Measurements from ENCODE around the gene CCT7.
"Not testable (repeated sequence)": the region's sequence is repeated elsewhere in the genome, so short reads cannot be mapped to it uniquely, and the experiment has no call there.

Gene CCT7

GRCh38 chr2:73233932-73234832 lies at the start of gene CCT7:
CCT7 (plus strand) TSS chr2:73234308; CDS start chr2:73234379, 71 bp downstream.
- H3K9me3 ChIP-seq = no peaks in the 10 kb centered on the region
- peak within 1 kb of the TSS; percentile 96 to 100 for H3K4me3 ChIP-seq (ENCODE audit: low read depth in 1 of 2, low read length in 1 of 2)
- H3K27me3 ChIP-seq = no peaks in the 10 kb centered on the region
- H3K27ac ChIP-seq = peak within 1 kb of the TSS; percentile 82
- H3K36me3 ChIP-seq = peaks cover 2% of the 10 kb centered on the region
- no peak for TF ChIP-seq CTCF (IDR thresholded peaks at IDR 0.05)
- peaks cover 23 to 25% of the 10 kb centered on the region in 2 experiments for H3K4me1 ChIP-seq (ENCODE audit: control insufficient read depth in 1 of 2, insufficient read depth in 1 of 2, low read depth in 1 of 2, low read length in 1 of 2)

GRCh38 chr2:73185965-73186364 lies 48.1 kb upstream of the CCT7 start:
- Histone ChIP-seq H3K27ac (no peak overlapping the region), H3K4me3 (ENCODE audit: low read depth in 1 of 2, low read length in 1 of 2) (no peak overlapping the region), H3K27me3 (peaks cover 55% of the 10 kb centered on the region), H3K4me1 (ENCODE audit: control insufficient read depth in 1 of 2, insufficient read depth in 1 of 2, low read depth in 1 of 2, low read length in 1 of 2) (peaks cover 0 to 3% of the 10 kb centered on the region in 2 experiments), H3K36me3 (no peaks in the 10 kb centered on the region), H3K9me3 (no peaks in the 10 kb centered on the region)
- TF ChIP-seq CTCF (IDR thresholded peaks at IDR 0.05) = no peak

DNA sequence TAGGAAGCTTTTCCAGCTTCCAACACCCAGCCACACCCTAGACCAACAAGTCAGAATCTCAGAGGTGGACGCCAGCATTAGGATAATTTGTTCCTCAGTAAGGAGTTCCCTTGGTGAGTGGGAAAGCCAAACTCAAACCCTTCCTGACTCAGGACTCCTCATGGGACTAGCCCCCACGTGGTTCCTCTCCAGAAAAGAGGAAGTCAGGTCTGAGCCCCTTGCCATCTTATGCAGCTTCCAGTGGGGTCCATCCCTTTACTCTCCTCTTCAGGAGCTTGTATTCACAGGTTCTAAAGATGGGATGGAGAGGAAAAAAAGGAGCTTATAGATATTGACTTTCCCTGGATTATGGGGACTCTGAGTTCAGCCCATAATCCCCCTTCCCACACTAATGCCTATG lies 46.6 kb upstream of the CCT7 start:
- Histone ChIP-seq H3K4me3 (ENCODE audit: low read depth in 1 of 2, low read length in 1 of 2) (no peak overlapping the region), H3K4me1 (ENCODE audit: control insufficient read depth in 1 of 2, insufficient read depth in 1 of 2, low read depth in 1 of 2, low read length in 1 of 2) (peaks cover 0 to 3% of the 10 kb centered on the region in 2 experiments), H3K27me3 (peaks cover 61% of the 10 kb centered on the region), H3K9me3 (no peaks in the 10 kb centered on the region), H3K27ac (no peak overlapping the region), H3K36me3 (no peaks in the 10 kb centered on the region)
- TF ChIP-seq CTCF (IDR thresholded peaks at IDR 0.05) = no peak

GRCh38 chr2:73197579-73197978 lies 36.5 kb upstream of the CCT7 start:
- H3K4me3 ChIP-seq (ENCODE audit: low read depth in 1 of 2, low read length in 1 of 2) = no peak overlapping the region
- no peak overlapping the region for H3K27ac ChIP-seq

GRCh38 chr2:73200281-73200680 lies 33.8 kb upstream of the CCT7 start:
- Histone ChIP-seq H3K27me3 (peaks cover 100% of the 10 kb centered on the region), H3K4me1 (ENCODE audit: control insufficient read depth in 1 of 2, insufficient read depth in 1 of 2, low read depth in 1 of 2, low read length in 1 of 2) (peaks cover 0 to 11% of the 10 kb centered on the region in 2 experiments)
- H3K4me3 ChIP-seq (ENCODE audit: low read depth in 1 of 2, low read length in 1 of 2); H3K9me3 ChIP-seq; H3K36me3 ChIP-seq; H3K27ac ChIP-seq: not testable (repeated sequence)

More at GRCh38 chr2:73197579-73197978, 36.5 kb upstream of the CCT7 start:
- Histone ChIP-seq H3K27me3 (peaks cover 93% of the 10 kb centered on the region), H3K4me1 (ENCODE audit: control insufficient read depth in 1 of 2, insufficient read depth in 1 of 2, low read depth in 1 of 2, low read length in 1 of 2) (peaks cover 0 to 2% of the 10 kb centered on the region in 2 experiments), H3K9me3 (no peaks in the 10 kb centered on the region), H3K36me3 (no peaks in the 10 kb centered on the region)
- no peak for TF ChIP-seq CTCF (IDR thresholded peaks at IDR 0.05)
